GM21825 (cell line): ENCODE measurements around the gene DLG2.

Source experiments
- ATAC-seq: cut with Tn5 transposase; IDR thresholded peaks from one replicate; pipeline ENCODE4 v1.9.1; 2021; ENCODE audit warnings: mild to moderate bottlenecking, moderate library complexity; ENCODE audit not compliant: unreplicated experiment

Gene DLG2

GRCh38 chr11:84250834-84251613 is 1376.1 kb downstream of the DLG2 start:
- ATAC-seq: no peak

- ATAC-seq: no peak
Observed at GRCh38 chr11:84249344-84250135, 1377.6 kb downstream of the DLG2 start.

- ATAC-seq: no peak
Observed at GRCh38 chr11:84247926-84248325, 1379.2 kb downstream of the DLG2 start.

- ATAC-seq: no peak
Observed at GRCh38 chr11:84247129-84247528, 1380.0 kb downstream of the DLG2 start.

GRCh38 chr11:84243629-84244263 is 1383.4 kb downstream of the DLG2 start:
- no peak for ATAC-seq

GRCh38 chr11:84241343-84242131 is 1385.6 kb downstream of the DLG2 start:
- no peak for ATAC-seq

- ATAC-seq: no peak
Observed at GRCh38 chr11:84240847-84241246, 1386.3 kb downstream of the DLG2 start.

- ATAC-seq: no peak
Observed at GRCh38 chr11:84236436-84236835, 1390.7 kb downstream of the DLG2 start.

- ATAC-seq: no peak
Observed at GRCh38 chr11:84234462-84235202, 1392.5 kb downstream of the DLG2 start.

GRCh38 chr11:84234011-84234410 is 1393.1 kb downstream of the DLG2 start:
- ATAC-seq: no peak

GRCh38 chr11:84232511-84232910 is 1394.6 kb downstream of the DLG2 start:
- no peak for ATAC-seq

GRCh38 chr11:84230402-84230801 is 1396.7 kb downstream of the DLG2 start:
- no peak for ATAC-seq

- no peak for ATAC-seq
Observed at GRCh38 chr11:84227970-84228665, 1399.0 kb downstream of the DLG2 start.

- no peak for ATAC-seq
Observed at GRCh38 chr11:84224042-84224441, 1403.1 kb downstream of the DLG2 start.

GRCh38 chr11:84218318-84218717 is 1408.8 kb downstream of the DLG2 start:
- ATAC-seq: no peak

GRCh38 chr11:84215672-84216071 is 1411.5 kb downstream of the DLG2 start:
- ATAC-seq: no peak

GRCh38 chr11:84214557-84214956 is 1412.6 kb downstream of the DLG2 start:
- ATAC-seq: no peak

- no peak for ATAC-seq
Observed at GRCh38 chr11:84212468-84213390, 1414.4 kb downstream of the DLG2 start.

- no peak for ATAC-seq
Observed at GRCh38 chr11:84211896-84212295, 1415.2 kb downstream of the DLG2 start.
